ENCODE data around the gene SH3D19.

DNA sequence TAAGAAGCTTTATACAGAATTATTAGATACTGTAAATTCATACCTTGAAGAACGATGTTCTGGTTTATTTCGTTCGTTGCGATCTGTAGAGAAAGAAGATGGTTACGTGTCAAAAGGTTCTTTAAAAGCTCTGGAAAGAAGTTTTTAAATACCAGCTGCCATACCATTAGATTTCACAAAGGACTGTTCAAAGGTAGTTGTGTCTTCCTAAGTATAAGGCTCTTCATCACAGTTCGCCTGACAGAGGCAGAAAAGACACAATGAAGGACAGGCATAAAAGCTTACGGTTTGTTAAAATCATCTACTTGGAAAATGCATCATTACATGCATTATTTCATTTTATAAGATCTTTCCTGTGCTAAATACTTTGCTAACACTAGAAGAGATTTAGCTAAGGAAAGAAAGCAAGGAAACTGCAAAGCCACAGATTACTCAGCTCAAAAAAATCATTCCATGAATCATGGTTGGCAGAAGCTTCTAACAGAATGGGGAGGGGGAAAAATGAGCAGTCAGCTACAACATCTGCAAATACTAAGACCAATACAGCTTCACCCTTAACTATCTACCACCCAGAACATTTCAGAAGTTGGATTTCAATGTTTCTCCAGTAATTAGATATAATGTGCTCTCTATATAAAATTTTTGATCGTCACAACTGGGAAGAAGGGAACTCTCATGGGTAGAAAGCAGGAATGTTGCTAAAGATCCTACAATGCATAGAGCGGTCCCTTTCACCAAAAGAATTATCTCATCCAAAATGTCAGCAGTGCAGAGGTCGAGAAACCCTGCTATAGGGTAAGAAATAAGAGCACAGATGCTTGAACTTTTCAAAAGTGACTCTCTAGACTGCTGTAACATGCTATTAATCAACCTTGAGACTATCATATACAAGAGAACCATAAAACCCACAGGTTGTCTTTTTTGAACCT lies 99.1 kb downstream of the SH3D19 start:
- TF ChIP-seq, protein P1, sequence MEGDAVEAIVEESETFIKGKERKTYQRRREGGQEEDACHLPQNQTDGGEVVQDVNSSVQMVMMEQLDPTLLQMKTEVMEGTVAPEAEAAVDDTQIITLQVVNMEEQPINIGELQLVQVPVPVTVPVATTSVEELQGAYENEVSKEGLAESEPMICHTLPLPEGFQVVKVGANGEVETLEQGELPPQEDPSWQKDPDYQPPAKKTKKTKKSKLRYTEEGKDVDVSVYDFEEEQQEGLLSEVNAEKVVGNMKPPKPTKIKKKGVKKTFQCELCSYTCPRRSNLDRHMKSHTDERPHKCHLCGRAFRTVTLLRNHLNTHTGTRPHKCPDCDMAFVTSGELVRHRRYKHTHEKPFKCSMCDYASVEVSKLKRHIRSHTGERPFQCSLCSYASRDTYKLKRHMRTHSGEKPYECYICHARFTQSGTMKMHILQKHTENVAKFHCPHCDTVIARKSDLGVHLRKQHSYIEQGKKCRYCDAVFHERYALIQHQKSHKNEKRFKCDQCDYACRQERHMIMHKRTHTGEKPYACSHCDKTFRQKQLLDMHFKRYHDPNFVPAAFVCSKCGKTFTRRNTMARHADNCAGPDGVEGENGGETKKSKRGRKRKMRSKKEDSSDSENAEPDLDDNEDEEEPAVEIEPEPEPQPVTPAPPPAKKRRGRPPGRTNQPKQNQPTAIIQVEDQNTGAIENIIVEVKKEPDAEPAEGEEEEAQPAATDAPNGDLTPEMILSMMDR (IDR thresholded peaks at IDR 0.05; ENCODE audit: low read depth, low read length) = no peak
- TF ChIP-seq EZH2phosphoT487 (IDR thresholded peaks at IDR 0.05; ENCODE audit: low read depth) = no peak

Measured in OCI-LY3 (cell line).